H9 (cell line): ENCODE measurements around the gene NUDT3. TPM values are rescaled to one million over a fixed set of nuclear protein-coding genes. Genes with fewer than 3 reads are reported as not detected.

Experiments
- DNase-seq: peaks from one replicate; pipeline ENCODE4 v3.0.0-alpha.2; 2017
- H2AFZ ChIP-seq: one replicate; pipeline ENCODE4 v1.6.1; 2013; ENCODE audit warnings: mild to moderate bottlenecking, low read length, control low read depth, moderate library complexity
- H2AK5ac ChIP-seq: 2 replicates; pipeline ENCODE4 v1.6.1; 2013; ENCODE audit warnings: low read length, control low read depth, mixed read lengths; ENCODE audit not compliant: insufficient read length
- H2BK120ac ChIP-seq: one replicate; pipeline ENCODE4 v1.6.1; 2013; ENCODE audit warnings: low read depth, mild to moderate bottlenecking, low read length, control low read depth, inconsistent platforms; ENCODE audit not compliant: poor library complexity, severe bottlenecking
- H2BK12ac ChIP-seq: 2 replicates; pipeline ENCODE4 v1.6.1; 2013; ENCODE audit warnings: low read length, control low read depth, mixed read lengths, low read depth; ENCODE audit not compliant: insufficient read length
- H2BK15ac ChIP-seq: 2 replicates; pipeline ENCODE4 v1.6.1; 2013; ENCODE audit warnings: low read depth, low read length, control low read depth
- H2BK20ac ChIP-seq: one replicate; pipeline ENCODE4 v1.6.1; 2013; ENCODE audit warnings: low read depth, mild to moderate bottlenecking, low read length, control low read depth, inconsistent platforms; ENCODE audit not compliant: poor library complexity, severe bottlenecking
- H2BK5ac ChIP-seq: 2 replicates; pipeline ENCODE4 v1.6.1; 2013; ENCODE audit warnings: low read length, control low read depth, mixed read lengths; ENCODE audit not compliant: insufficient read length
- H3K14ac ChIP-seq: 2 replicates; pipeline ENCODE4 v1.6.1; 2013; ENCODE audit warnings: low read length, control low read depth; ENCODE audit not compliant: insufficient read depth
- H3K18ac ChIP-seq: 2 replicates; pipeline ENCODE4 v1.6.1; 2013; ENCODE audit warnings: low read depth, mild to moderate bottlenecking, mixed read lengths, low read length, control low read depth; ENCODE audit not compliant: insufficient read length
- H3K23ac ChIP-seq: 2 replicates; pipeline ENCODE4 v1.6.1; 2013; ENCODE audit warnings: low read length, control low read depth, mixed read lengths, low read depth; ENCODE audit not compliant: insufficient read length
- H3K23me2 ChIP-seq: 2 replicates; pipeline ENCODE4 v1.6.1; 2013; ENCODE audit warnings: low read depth, mild to moderate bottlenecking, mixed read lengths, low read length, control low read depth; ENCODE audit not compliant: insufficient read length, poor library complexity, severe bottlenecking
- H3K27ac ChIP-seq: 2 replicates; pipeline ENCODE4 v1.5.1; 2013; ENCODE audit warnings: low read length, control low read depth, mixed read lengths, low read depth; ENCODE audit not compliant: insufficient read length
- H3K27me3 ChIP-seq: 2 replicates; pipeline ENCODE4 v1.6.1; 2013; ENCODE audit warnings: low read length, control low read depth, inconsistent platforms; ENCODE audit not compliant: insufficient read depth
- H3K4ac ChIP-seq: 2 replicates; pipeline ENCODE4 v1.6.1; 2013; ENCODE audit warnings: low read depth, mild to moderate bottlenecking, control low read depth, inconsistent platforms, low read length, moderate library complexity
- H3K4me1 ChIP-seq: 2 replicates; pipeline ENCODE4 v1.6.1; 2013; ENCODE audit warnings: low read length, control low read depth, inconsistent platforms; ENCODE audit not compliant: insufficient read depth
- H3K4me2 ChIP-seq: 2 replicates; pipeline ENCODE4 v1.6.1; 2013; ENCODE audit warnings: low read length, control low read depth, mixed read lengths; ENCODE audit not compliant: insufficient read length, insufficient read depth
- H3K56ac ChIP-seq: 2 replicates; pipeline ENCODE4 v1.6.1; 2013; ENCODE audit warnings: low read depth, mild to moderate bottlenecking, mixed read lengths, low read length, control low read depth; ENCODE audit not compliant: insufficient read length
- H3K79me1 ChIP-seq: 2 replicates; pipeline ENCODE4 v1.6.1; 2013; ENCODE audit warnings: low read depth, mild to moderate bottlenecking, moderate library complexity, low read length, control low read depth, inconsistent platforms; ENCODE audit not compliant: insufficient read depth, poor library complexity, severe bottlenecking
- H3K79me2 ChIP-seq: 2 replicates; pipeline ENCODE4 v1.6.1; 2013; ENCODE audit warnings: low read length, control low read depth, inconsistent platforms; ENCODE audit not compliant: insufficient read depth
- H3K9ac ChIP-seq: 2 replicates; pipeline ENCODE4 v1.6.1; 2013; ENCODE audit warnings: low read length, control low read depth, mixed read lengths; ENCODE audit not compliant: insufficient read length; ENCODE audit errors: extremely low read depth
- H3K9me3 ChIP-seq: one replicate; pipeline ENCODE4 v1.6.1; 2013; ENCODE audit warnings: low read depth, low read length, inconsistent platforms; ENCODE audit not compliant: control insufficient read depth
- H3T11ph ChIP-seq: one replicate; pipeline ENCODE4 v1.6.1; 2013; ENCODE audit warnings: mild to moderate bottlenecking, low read length, control low read depth, inconsistent platforms
- H4K20me1 ChIP-seq: one replicate; pipeline ENCODE4 v1.6.1; 2013; ENCODE audit not compliant: control insufficient read depth, insufficient read length, insufficient read depth
- H4K5ac ChIP-seq: 2 replicates; pipeline ENCODE4 v1.6.1; 2013; ENCODE audit warnings: low read depth, mild to moderate bottlenecking, mixed read lengths, low read length, control low read depth; ENCODE audit not compliant: insufficient read length
- H4K8ac ChIP-seq: replicated peaks from 2 replicates; pipeline ENCODE4 v1.6.1; 2013; ENCODE audit warnings: low read length, control low read depth, mixed read lengths, low read depth; ENCODE audit not compliant: insufficient read length
- H4K91ac ChIP-seq: 2 replicates; pipeline ENCODE4 v1.6.1; 2013; ENCODE audit warnings: low read depth, mild to moderate bottlenecking, moderate library complexity, mixed read lengths, low read length, control low read depth; ENCODE audit not compliant: insufficient read length
- H3K27ac Mint-ChIP-seq, 3 experiments: 2 replicates in 2 of 3; 3 replicates in 1 of 3; pipeline ENCODE4 v1.8.0; 2020 to 2021; ENCODE audit warnings: mixed read lengths in 3 of 3, mild to moderate bottlenecking in 1 of 3, moderate library complexity in 1 of 3
- H3K27me3 Mint-ChIP-seq: 2 replicates; pipeline ENCODE4 v1.8.0; 2021; ENCODE audit warnings: low read depth, mild to moderate bottlenecking, moderate library complexity, mixed read lengths
- H3K36me3 Mint-ChIP-seq, 3 experiments: 2 replicates in 2 of 3; 3 replicates in 1 of 3; pipeline ENCODE4 v1.8.0; 2020 to 2021; ENCODE audit warnings: low read depth in 3 of 3, mixed read lengths in 3 of 3; ENCODE audit not compliant: insufficient read depth in 1 of 3
- H3K4me1 Mint-ChIP-seq, 2 experiments: 2 replicates each; pipeline ENCODE4 v1.8.0; 2020; ENCODE audit warnings: mixed read lengths in 2 of 2
- H3K4me3 Mint-ChIP-seq, 2 experiments: 2 replicates in 1 of 2; 3 replicates in 1 of 2; pipeline ENCODE4 v1.8.0; 2020 to 2021; ENCODE audit warnings: mild to moderate bottlenecking in 2 of 2, mixed read lengths in 2 of 2, moderate library complexity in 1 of 2
- H3K9me3 Mint-ChIP-seq, 2 experiments: 2 replicates in 1 of 2; 3 replicates in 1 of 2; pipeline ENCODE4 v1.8.0; 2020; ENCODE audit warnings: mild to moderate bottlenecking in 2 of 2, mixed read lengths in 2 of 2, moderate library complexity in 1 of 2
- CTCF ChIP-seq: fragments of 200-600 bp; sonication (generic); conservative IDR thresholded peaks from 3 replicates; pipeline ENCODE4 v1.8.0; 2021; ENCODE audit warnings: antibody characterized with exemption, mild to moderate bottlenecking
- WGBS: extraction: QIAGEN DNeasy Blood & Tissue Kit; methylation state at CpG from one replicate; pipeline ENCODE4 v1.1.7; 2013; ENCODE audit warnings: missing lambda C conversion rate, low lambda C conversion rate, mixed read lengths; ENCODE audit not compliant: insufficient read length; ENCODE audit errors: extremely low coverage; 5-methylcytosine and 5-hydroxymethylcytosine counted together
- total RNA-seq: library from RNA; stranded (reverse); gene quantifications from 2 replicates; pipeline ENCODE4 v1.2.1, GENCODE V29; 2021

NUDT3 gene
- total RNA-seq, 1 experiment from 2014 or later: 23.6 TPM

- H2BK20ac ChIP-seq: no peak overlapping the region
- H3K14ac ChIP-seq: peak overlapping the region; percentile 74; the same call in 1 of the 2 replicates
- H3K27ac Mint-ChIP-seq: peak overlapping the region; percentile 94 to 97 (median 95)
- H3K36me3 Mint-ChIP-seq: peaks cover 52 to 57% (median 56%) of the 10 kb centered on the region in 3 experiments
- H3K9me3 Mint-ChIP-seq: no peaks in the 10 kb centered on the region; a peak in 1 of 5 replicates
- H3T11ph ChIP-seq: no peak overlapping the region
- H2BK5ac ChIP-seq: no peak overlapping the region
- peaks cover 9% of the 10 kb centered on the region for H3K79me1 ChIP-seq
- no peak overlapping the region for H3K4ac ChIP-seq
- no peak overlapping the region for H4K91ac ChIP-seq
- H3K23me2 ChIP-seq: peaks cover 16% of the 10 kb centered on the region
- peak overlapping the region; percentile 94 for H3K4me2 ChIP-seq
- no peak overlapping the region for H3K23ac ChIP-seq
- H3K4me3 Mint-ChIP-seq: peak overlapping the region; percentile 88 to 92
- no peak overlapping the region for H3K18ac ChIP-seq
- no peaks in the 10 kb centered on the region for H3K27me3 Mint-ChIP-seq
- H3K79me2 ChIP-seq: peaks cover 35% of the 10 kb centered on the region; the same call in 1 of the 2 replicates
- no CpG with 5 or more reads among the region's 14 CpGs for WGBS
- H2AFZ ChIP-seq: no peak overlapping the region
- H3K4me1 ChIP-seq: peaks cover 11% of the 10 kb centered on the region
- H4K8ac ChIP-seq: no peak overlapping the region
- no peak overlapping the region for H2BK120ac ChIP-seq
- no peak overlapping the region for H3K27ac ChIP-seq
- peaks cover 44 to 62% of the 10 kb centered on the region in 2 experiments for H3K4me1 Mint-ChIP-seq
- no peaks in the 10 kb centered on the region for H4K20me1 ChIP-seq
- H2BK15ac ChIP-seq: no peak overlapping the region
- H3K27me3 ChIP-seq: no peaks in the 10 kb centered on the region
- H2BK12ac ChIP-seq: no peak overlapping the region
- H3K9me3 ChIP-seq: no peaks in the 10 kb centered on the region
- peak overlapping the region; percentile 96 for H3K9ac ChIP-seq
- no peak overlapping the region for H2AK5ac ChIP-seq
- no peak for TF ChIP-seq CTCF
- DNase-seq: no peak
- H4K5ac ChIP-seq: no peak overlapping the region
- no peak overlapping the region for H3K56ac ChIP-seq
Measured at GRCh38 chr6:34238585-34239499, 153.6 kb downstream of the NUDT3 start.
